Brain microvascular endothelial cell (primary cell): ENCODE data around the gene FAM76B.

Source experiments
- DNase-seq: peaks from one replicate; pipeline ENCODE4 v3.0.0-alpha.2; 2020
- H3K27ac ChIP-seq: fragments of 250-450 bp; sonication (Bioruptor Pico); 2 replicates; pipeline ENCODE4 v1.5.1; 2020; ENCODE audit warnings: mild to moderate bottlenecking, moderate library complexity
- H3K27me3 ChIP-seq: fragments of 250-450 bp; sonication (Bioruptor Pico); replicated peaks from 2 replicates; pipeline ENCODE4 v1.5.1; 2020; ENCODE audit warnings: mild to moderate bottlenecking
- H3K36me3 ChIP-seq: fragments of 250-450 bp; sonication (Bioruptor Pico); replicated peaks from 2 replicates; pipeline ENCODE4 v1.5.1; 2020; ENCODE audit warnings: mild to moderate bottlenecking
- H3K4me3 ChIP-seq: 2 replicates; pipeline ENCODE4 v1.5.1; 2011; ENCODE audit warnings: low read depth, mild to moderate bottlenecking, control low read depth, low read length, moderate library complexity
- CTCF ChIP-seq: IDR thresholded peaks from 2 replicates; pipeline ENCODE4 v1.5.1; 2011; ENCODE audit warnings: low read depth, mild to moderate bottlenecking, moderate library complexity, low read length, control low read depth, inconsistent platforms; ENCODE audit errors: missing control alignments
- in situ Hi-C: cut with HindIII; loops from 2 replicates; pipeline ENCODE4 v1.10.0; 2017; ENCODE audit warnings: low sequenced_read_pairs, low pct_ligation_motif_present

Gene FAM76B

DNA sequence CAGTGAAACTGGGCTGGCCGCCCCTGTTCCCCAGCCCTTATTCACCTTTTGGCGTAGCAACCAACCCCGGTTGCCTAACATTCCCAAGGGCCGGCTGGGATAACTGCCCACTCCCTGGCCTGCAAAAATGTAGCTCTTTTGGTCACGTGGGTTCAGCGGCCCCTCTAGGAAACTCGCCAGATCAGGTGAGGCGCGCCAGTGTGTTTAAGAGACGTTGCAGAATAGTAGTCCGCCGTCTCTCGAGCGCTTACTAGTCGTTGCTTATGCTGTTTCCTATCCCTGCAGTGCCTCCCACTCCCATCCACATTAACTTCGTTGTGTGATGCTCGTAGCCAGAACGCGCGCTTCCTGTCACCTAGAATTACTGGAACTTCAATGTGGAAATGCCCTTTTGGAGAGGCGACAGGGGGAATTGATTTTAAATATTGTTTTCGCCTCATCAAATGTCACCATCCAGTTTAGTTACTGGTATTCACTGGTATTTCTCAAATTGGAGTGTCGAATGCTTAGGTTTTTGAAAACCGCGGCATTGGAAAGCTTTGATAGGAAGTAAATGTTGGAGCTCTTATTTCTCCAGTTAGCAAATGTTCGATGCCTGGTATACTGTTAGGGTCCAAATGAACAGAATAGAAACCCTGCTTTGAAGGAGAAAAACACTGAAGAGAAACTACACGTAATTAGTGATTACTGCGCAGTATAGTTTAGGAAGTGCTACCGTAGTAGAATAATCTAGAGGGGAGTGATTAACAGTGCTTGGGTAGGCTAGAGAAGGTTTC is 1.5 kb upstream of the FAM76B start:
- in situ Hi-C loops: no loop called here
- Histone ChIP-seq H3K4me3 (peak overlapping the region; percentile 94), H3K36me3 (no peaks in the 10 kb centered on the region), H3K27ac (peak overlapping the region; percentile 99), H3K27me3 (no peaks in the 10 kb centered on the region)
- TF ChIP-seq CTCF: no peak
- peak; percentile 59 for DNase-seq

DNA sequence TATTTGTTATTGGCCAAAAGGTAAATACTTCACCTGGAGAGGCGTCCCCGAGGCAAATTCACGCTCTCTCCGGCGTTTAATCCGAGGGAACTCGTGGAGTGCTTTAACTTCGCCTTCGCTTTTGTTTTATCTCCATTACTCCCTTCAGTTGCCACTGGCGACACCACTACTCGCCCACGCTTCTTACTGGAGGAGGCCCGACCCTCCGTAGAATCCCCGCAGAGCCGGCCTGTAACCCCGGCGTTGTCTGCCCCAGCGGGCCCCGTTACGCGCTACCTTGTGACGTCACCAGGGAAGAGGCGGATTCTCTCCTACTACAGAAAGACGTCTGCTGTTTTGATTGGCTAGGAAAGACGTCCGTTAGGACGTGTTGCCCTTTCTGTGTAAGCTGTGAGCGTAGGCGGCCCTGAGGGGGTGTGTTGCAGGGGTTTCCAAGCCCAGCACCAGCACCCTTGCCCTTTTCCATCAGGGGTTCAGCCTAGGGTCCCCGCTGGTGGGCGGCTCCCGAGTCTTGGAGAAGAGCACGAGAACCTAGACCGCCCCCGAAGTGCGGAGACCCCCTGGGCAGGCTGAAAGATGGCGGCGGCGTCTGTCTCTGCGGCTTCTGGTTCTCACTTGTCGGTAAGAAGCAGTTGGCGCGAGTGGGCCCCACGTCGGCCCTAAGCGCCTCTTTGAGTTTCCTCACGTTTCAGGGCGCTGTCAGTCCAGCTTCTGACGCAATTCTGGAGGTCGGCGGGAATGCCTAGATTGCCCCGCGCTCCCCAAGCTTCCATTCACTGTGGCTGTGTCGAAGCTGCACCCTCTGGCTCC is 746 bp upstream of the FAM76B start, which contains the start of gene CEP57:
CEP57 (plus strand) TSS at position 376 of the 810 bp plus-strand sequence; CDS start at position 577, 201 bp downstream.
- TF ChIP-seq CTCF: no peak
- H3K36me3 ChIP-seq: peaks cover 7% of the 10 kb centered on the region
- peak; percentile 99 for DNase-seq
- H3K4me3 ChIP-seq: peak within 1 kb of the TSS; percentile 94
- no peaks in the 10 kb centered on the region for H3K27me3 ChIP-seq
- in situ Hi-C loops: no loop called here
- H3K27ac ChIP-seq: peak within 1 kb of the TSS; percentile 99

DNA sequence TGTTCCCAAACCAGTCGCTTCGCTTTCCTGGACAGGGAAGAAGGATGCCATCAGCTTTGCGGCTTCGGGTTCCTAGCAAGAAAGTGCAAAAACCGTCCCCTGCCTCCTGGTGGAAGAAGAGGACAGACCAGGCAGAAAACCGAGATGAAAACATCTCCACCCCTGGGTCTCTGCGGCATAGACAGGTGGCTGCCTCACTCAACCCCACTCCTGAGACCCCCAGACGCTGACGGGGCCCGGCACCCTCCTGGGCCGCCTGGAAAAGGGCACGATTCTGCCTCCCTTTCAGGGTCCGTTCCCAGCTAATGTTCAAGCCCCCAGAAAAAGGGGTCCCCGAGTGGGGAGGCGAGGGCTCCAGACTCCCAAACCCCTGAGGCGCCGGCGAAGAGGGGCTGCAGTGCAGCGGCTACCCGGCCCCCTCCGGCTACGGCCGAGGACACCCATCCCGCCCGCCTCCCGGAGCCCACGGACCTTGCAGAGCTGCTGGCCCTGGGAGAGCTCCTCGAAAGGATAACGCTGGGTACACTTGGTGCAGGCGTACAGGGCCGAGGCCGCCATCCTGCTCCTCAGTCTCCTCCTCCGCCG is 569 bp downstream of the FAM76B start:
- in situ Hi-C loops: no loop called here
- TF ChIP-seq CTCF: peak; percentile 68
- peak overlapping the region; percentile 94 for H3K4me3 ChIP-seq
- H3K36me3 ChIP-seq: peaks cover 10% of the 10 kb centered on the region
- DNase-seq: peak; percentile 39
- H3K27ac ChIP-seq: peak overlapping the region; percentile 99
- H3K27me3 ChIP-seq: no peaks in the 10 kb centered on the region

GRCh38 chr11:95780544-95780943 is 9.0 kb downstream of the FAM76B start:
- TF ChIP-seq CTCF: no peak
- Histone ChIP-seq H3K27me3 (no peaks in the 10 kb centered on the region), H3K36me3 (peaks cover 26% of the 10 kb centered on the region), H3K4me3 (no peak overlapping the region), H3K27ac (no peak overlapping the region)
- DNase-seq: no peak
- in situ Hi-C loops: no loop called here

DNA sequence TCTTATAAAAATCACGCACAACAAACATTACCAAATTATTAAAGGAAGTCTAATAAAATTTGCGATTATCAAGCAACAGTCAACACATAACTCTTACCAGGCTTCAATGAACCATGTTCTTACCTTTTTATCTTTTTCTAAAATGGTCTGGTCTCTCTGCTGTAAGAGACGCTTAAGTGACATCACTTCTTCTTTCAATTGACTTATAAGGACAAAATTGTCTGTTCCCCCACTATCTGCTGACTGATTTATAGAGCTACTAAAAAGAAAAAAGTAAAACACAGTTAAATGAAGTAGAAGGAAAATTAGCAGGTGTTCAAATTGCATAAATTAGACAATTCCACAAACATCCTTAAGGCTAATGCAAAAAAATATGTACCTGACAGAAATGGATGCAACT is 10.9 kb downstream of the FAM76B start:
- in situ Hi-C loops: no loop called here
- Histone ChIP-seq H3K27ac (no peak overlapping the region), H3K4me3 (no peak overlapping the region), H3K36me3 (peaks cover 28% of the 10 kb centered on the region), H3K27me3 (no peaks in the 10 kb centered on the region)
- no peak for TF ChIP-seq CTCF
- DNase-seq: no peak
